Upper lobe of left lung (tissue), 4 donors: ENCODE results near the gene SHLD1.

ENCODE experiments used
- POLR2A ChIP-seq, 4 donors: fragments of 450-650 bp; IDR thresholded peaks; one replicate each; pipeline ENCODE4 v1.5.1; 2016 to 2017; ENCODE audit warnings: antibody characterized with exemption in 4 of 4, mild to moderate bottlenecking in 2 of 4
- POLR2AphosphoS5 ChIP-seq, 2 donors: sonication (generic); formaldehyde crosslinking; IDR thresholded peaks; one replicate each; pipeline ENCODE4 v1.5.1; 2017; ENCODE audit warnings: antibody characterized with exemption in 2 of 2
- TF ChIP-seq, protein P1 (sequence below), 6 experiments: fragments of 450-650 bp in 4 of 6; fragments of 200-600 bp in 2 of 6; sonication (generic) in 2 of 6; IDR thresholded peaks; one replicate each; pipeline ENCODE4 v1.5.1; 2016 to 2019; ENCODE audit warnings: antibody characterized with exemption in 6 of 6

- TF ChIP-seq, protein P1, sequence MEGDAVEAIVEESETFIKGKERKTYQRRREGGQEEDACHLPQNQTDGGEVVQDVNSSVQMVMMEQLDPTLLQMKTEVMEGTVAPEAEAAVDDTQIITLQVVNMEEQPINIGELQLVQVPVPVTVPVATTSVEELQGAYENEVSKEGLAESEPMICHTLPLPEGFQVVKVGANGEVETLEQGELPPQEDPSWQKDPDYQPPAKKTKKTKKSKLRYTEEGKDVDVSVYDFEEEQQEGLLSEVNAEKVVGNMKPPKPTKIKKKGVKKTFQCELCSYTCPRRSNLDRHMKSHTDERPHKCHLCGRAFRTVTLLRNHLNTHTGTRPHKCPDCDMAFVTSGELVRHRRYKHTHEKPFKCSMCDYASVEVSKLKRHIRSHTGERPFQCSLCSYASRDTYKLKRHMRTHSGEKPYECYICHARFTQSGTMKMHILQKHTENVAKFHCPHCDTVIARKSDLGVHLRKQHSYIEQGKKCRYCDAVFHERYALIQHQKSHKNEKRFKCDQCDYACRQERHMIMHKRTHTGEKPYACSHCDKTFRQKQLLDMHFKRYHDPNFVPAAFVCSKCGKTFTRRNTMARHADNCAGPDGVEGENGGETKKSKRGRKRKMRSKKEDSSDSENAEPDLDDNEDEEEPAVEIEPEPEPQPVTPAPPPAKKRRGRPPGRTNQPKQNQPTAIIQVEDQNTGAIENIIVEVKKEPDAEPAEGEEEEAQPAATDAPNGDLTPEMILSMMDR (IDR thresholded peaks at IDR 0.05) = no peak
- no peak for TF ChIP-seq POLR2A (IDR thresholded peaks at IDR 0.05)
- TF ChIP-seq POLR2AphosphoS5 (IDR thresholded peaks at IDR 0.05) = no peak
Observed at GRCh38 chr20:5820738-5821137, 70.5 kb downstream of the SHLD1 start.
